ENCODE data around the gene SH2D6. TPM values are rescaled to one million over a fixed set of nuclear protein-coding genes. Genes with fewer than 3 reads are reported as not detected.

SH2D6 gene
- total and polyA plus RNA-seq, 9 of the 15 experiments (the other 6 are each of a cell fraction or from before 2014, with no cell fraction given) = 0.07 to 0.76 (median 0.33) TPM; not detected in 2

DNA sequence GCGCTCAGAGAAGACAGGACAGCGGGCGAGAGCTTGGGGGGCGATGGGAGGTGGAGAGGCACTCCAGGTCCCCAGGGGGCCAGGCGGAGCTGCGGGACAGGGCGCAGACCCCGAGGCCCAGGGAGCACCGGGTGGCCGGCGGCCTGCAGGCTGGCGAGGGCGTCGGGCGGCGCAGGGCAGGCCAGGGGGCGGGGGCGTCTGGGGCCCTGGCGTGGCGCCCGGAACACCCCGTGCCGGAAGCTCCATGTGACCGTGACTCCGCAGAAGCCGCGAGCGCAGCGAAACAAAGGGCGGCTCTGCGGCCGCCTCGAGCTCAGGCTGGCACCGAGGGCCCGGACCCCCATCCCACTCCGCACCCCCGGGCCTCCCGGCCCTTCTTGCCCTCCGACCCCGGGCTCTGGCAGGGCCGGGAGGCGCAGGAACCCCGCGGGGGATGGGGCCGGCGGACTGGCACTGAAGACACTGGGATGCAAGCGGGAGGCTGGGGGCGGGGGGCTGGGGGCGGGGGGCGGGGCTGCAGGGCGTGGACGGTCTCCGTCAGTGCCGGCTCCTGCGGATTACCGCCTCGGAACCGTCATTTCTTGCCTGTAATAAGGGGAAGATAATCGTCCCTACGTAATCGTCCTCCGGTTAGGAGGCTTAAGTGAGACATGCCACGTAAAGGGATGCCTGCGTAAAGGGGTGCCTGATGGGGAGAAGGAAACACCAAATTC lies 19.1 kb downstream of the SH2D6 start (continued):
- TF ChIP-seq E4F1 (CRISPR knock-in tag; IDR thresholded peaks at IDR 0.05; ENCODE audit: borderline replicate concordance) (no peak), FOXK2 (conservative IDR thresholded peaks at IDR 0.05 in 1 of 2, IDR thresholded peaks at IDR 0.05 in 1 of 2; ENCODE audit: low read depth in 2 of 2) (no peak)

DNA sequence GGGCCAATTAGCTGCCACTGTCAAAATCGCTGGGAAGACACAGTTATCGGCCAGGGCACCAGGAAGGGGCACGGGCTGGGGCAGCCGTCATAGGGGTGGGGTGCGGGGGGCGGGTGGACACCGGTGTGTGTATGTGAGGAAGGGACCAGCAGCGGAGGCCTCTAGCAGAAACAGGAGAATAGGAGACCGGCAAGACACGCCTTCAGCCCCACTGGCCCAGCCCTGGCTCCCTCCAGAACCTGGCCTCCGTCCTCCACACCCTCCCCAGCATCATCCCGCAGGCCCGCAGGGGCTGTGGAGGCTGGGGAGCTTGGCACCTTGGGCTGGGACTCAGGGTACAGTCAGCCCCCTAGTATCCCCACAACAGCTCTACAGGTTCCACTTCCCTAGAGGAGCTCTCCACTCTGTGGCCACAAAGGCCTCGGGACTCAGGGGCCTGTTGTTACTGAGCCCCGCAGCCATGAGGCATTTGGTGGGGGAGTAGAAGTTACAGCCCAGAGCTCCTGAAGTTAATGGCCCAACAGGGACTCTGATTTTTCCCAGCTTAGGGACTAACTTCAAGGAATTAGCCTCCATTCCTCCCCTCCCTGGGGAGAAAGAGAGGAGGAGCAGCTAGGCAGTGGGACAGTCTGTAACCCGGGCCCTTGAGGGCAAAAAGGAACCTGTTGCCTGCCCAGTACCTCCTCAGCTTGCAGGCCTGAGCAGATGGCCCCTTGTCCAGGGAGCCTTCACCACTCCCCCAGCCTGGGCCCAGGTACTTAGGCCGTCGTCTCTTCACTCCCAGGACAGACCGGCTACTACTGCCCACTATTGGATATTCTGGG lies 19.9 kb downstream of the SH2D6 start:
- in situ Hi-C loops (cut with MboI) (no loop called here), intact Hi-C loops (cut with micrococcal nuclease) (loop anchor here (5.0 kb wide), 2 partner anchors 59 to 99 kb away; partner anchors contain the start of gene MAT2A)
- BruUV-seq (replicated peaks) = TSS peak; percentile 84
- DNase-seq (ENCODE audit: extremely low read depth in 1 of 4, low spot score in 3 of 4) (no peak), ATAC-seq (peak; percentile 46), FAIRE-seq (peak; percentile 15)
- Histone ChIP-seq H3K4me1 (replicated peaks in 1 of 2; ENCODE audit: control insufficient read depth in 2 of 2, insufficient read depth in 2 of 2, low read length in 2 of 2) (peaks cover 28 to 45% of the 10 kb centered on the region in 2 experiments), H3K27me3 (ENCODE audit: control insufficient read depth in 2 of 2, insufficient read depth in 2 of 2, low read length in 2 of 2) (no peaks in the 10 kb centered on the region), H3K9ac (ENCODE audit: insufficient read depth in 1 of 2, low read depth in 2 of 2, low read length in 2 of 2) (peak overlapping the region; percentile 73 to 84), H3K9me3 (replicated peaks; ENCODE audit: control insufficient read depth, insufficient read depth, low read depth, low read length) (no peaks in the 10 kb centered on the region), H3K4me3 (peak overlapping the region; percentile 32), H3K27ac (ENCODE audit: extremely low read depth, low read depth, low read length) (peak overlapping the region; percentile 79), H3K4me2 (ENCODE audit: insufficient read depth, low read length) (peak overlapping the region; percentile 81), H4K20me1 (replicated peaks; ENCODE audit: control insufficient read depth, insufficient read depth, low read length) (no peaks in the 10 kb centered on the region), H3K36me3 (ENCODE audit: control insufficient read depth, insufficient read depth, low read length) (no peaks in the 10 kb centered on the region), H3K79me2 (ENCODE audit: control insufficient read depth, insufficient read depth, low read length) (no peaks in the 10 kb centered on the region; the same call in 2 of the 3 replicates), H2AFZ (ENCODE audit: low read depth, low read length) (peak overlapping the region; percentile 86), H3K9me1 (ENCODE audit: control insufficient read depth, insufficient read depth, low read length) (no peaks in the 10 kb centered on the region)
- 47% methylated on average over 15 of the region's 19 CpGs for WGBS (ENCODE audit: insufficient coverage, low coverage, missing lambda C conversion rate)
- ChIA-PET POLR2A (interaction anchor here (0.6 to 63.9 kb wide), 18 partner anchors 9 to 259 kb away, joined by 3 to 1576 read pairs (median 4); partner anchors contain the start of genes ELMOD3, MAT2A and RETSAT), CTCF (ENCODE audit: low intra/inter-chr PET ratio) (no interaction called here)
- TF ChIP-seq HIVEP1 (CRISPR knock-in tag; IDR thresholded peaks at IDR 0.05) (no peak), ZBTB9 (CRISPR knock-in tag; IDR thresholded peaks at IDR 0.05) (peak; percentile 34; the same call in 1 of the 2 replicates), NR4A1 (CRISPR knock-in tag; IDR thresholded peaks at IDR 0.05) (no peak), NR4A1 (tag; IDR thresholded peaks at IDR 0.05) (peak; percentile 66; the same call in 1 of the 2 replicates), KDM5B (IDR thresholded peaks at IDR 0.05; ENCODE audit: insufficient replicate concordance, low read depth, low read length) (no peak), CBX2 (IDR thresholded peaks at IDR 0.05; ENCODE audit: insufficient read depth, low read length, poor library complexity, severe bottlenecking) (no peak), DNMT1 (IDR thresholded peaks at IDR 0.05) (no peak), ZBTB5 (IDR thresholded peaks at IDR 0.05) (no peak)

All from K562 (cell line).